Measurements from ENCODE around the gene LEFTY2.

LEFTY2 gene

DNA sequence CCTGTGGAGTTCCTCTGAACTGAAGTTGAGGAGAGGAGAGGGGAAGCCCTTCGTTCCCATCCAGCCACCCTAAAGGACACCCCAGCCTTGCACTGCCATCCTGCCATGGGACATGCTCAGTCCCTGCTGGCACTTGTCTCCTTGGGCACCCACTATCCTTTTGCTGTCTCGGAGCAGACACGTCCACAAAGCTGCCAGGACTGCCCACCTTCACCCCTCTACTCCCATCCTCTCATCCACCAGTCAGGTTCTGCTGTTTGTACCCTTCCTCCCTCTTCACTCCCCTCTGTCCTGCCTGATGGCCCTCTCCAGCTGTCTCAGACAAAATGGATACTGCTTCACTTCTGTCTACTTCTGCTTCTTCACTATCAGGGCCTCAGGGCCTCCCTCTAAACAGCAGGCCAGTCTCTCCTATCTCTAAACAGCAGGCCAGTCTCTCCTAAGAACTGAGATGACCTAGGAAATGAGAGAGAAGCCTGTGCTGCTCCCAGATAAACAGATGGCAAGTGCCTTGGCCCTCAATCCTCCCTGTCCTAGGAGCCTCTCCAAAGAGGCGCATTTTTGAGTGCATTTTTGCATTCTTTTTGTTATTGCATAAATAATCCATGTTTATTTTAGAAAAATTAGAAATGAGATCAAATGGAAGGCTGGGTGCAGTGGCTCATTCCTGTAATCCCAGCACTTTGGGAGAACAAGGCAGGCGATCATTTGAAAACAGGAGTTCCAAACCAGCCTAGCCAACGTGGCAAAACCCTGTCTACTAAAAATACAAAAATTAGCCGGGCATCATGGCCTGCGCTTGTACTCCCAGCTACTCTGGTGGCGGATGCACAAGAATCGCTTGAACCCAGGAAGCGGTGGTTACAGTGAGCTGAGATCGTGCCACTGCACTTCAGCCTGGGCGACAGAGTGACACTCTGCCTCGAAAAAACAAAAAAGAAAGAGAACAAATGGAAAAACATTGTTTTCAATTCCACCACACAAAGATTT lies 12.5 kb downstream of the LEFTY2 start:
- no peak for DNase-seq

DNA sequence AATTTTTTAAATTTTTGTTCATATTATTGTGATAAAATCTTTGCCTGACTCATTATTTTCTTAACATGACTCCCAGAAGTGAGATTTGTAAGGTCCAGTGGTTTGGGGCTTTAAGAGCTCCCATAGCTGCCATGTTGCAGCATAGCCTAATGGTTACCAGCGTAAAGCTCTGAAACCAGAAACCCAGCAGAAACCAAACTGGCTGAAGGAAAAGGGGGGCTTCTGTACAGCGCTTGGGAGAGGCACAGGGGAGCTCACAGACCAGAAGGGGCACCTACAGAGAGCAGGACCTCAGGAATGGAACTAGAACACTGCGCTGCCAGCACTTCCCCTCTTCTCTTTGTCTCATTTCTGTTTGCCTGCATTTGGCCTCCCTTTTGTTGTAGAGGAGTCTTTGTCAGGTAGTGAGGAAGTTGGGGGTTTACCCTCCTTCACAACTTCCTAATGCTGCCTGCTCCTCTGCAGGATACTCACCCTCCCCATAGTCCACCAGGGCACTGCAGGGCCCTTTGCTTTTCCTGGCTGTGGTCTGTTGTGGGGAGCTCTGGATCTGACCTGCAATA lies 14.4 kb downstream of the LEFTY2 start:
- no peak for DNase-seq

DNA sequence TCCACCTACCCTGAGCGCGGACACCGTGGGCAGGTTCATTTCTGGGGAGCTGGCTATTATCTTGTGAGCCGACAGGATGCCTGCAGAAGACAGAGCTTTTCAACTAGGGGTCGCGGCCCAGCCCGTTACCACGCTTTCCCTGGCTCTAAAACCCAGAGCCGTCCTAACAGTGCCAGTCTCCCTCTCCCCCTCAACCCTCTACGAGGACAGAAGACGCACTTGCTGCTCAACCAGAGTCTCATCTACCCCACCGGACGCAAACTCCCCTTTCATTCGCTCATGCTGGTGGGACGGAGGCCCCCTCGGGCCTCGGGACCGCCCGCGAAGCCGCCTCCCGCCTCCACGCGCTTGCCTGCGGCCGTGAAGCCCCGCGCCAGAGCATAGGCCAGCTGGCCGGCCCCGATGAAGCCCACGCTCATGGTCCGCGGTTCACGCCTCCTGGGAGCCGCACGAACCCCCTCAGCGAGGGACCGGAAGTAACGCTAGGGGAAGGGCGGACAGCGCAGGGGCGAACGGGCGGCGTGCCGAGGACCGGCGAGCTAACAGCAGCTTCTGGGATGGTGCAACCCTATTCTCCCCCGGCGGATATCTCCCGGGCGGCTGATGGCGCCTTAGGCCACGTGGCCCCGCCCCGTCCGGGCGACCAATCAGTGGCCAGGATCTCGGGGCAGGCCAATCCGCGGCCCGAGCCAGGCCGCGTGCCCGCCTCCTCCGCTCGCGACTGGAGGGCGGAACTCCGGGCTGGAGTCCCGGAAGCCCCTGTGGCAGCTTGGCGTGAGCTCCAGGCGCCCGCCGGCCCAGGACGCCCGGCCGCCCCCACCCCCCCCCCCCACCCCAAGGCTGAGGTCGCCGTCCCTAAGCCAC lies 17.1 kb downstream of the LEFTY2 start, which contains the start of gene PYCR2:
TSS of gene PYCR2 (minus strand) at position 559 of the 864 bp plus-strand sequence. CDS start at position 419, 140 bp downstream.
- DNase-seq: peak; percentile 90 to 92

DNA sequence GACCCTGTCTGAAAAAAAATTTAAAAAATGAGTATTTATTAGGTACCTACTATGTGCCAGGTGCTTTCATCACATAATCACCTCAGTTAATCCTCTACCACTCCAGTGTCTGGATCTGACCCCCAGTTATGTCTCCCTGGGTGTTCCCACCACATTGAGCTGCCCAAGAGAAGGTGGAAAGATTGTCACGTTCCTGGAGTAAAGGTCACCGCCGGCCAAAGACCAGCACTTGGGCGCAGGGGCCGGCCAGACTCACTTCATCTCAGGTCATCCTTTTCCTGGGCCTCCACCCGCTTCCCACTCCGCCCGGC lies 17.7 kb downstream of the LEFTY2 start:
- no peak for DNase-seq

DNA sequence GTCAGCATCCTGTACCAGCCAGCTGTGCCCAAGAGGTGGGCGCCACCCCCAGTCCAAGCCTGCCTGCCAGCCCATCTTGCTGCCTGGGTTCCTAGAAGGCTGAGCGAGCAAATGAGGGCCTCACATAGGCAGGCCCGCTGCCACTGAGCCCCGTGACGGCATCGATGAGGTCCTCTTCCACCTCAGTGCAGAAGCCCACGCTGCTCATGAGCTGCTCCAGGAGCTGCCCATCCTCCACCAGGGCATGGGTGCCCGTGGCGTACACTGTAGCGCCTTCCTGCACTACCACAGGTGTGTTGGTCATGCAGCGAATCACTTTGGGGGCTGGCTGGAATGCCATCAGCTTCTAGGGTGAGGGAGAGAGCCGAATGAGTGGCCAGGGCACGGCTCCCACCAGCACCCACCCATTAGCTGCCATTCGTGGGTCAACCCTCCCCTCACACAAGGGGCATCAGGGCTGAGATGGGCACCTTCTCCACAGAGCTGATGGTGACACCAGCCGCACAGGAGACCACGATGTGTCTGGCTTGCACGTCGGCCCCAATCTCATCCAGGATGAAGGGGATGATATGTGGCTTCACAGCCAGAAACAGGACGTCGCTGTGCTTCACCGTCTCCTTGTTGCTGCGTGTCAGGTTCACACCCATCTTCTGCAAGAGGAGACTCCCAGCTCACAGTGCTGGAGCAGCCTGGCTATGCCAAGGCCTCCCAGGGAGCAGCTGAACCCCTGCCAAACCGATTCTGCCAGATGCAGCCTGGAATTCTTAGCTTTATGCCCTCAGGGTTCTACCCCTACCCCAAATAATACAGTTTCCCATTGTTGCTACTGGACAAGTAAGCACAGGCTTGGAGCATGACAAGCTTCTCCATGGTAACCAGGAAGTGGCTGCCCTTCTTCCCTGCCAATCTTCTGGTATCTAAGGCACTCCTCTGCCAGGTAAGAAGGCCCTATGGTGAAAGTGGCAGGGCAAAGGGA lies 19.0 kb downstream of the LEFTY2 start:
- DNase-seq: no peak

DNA sequence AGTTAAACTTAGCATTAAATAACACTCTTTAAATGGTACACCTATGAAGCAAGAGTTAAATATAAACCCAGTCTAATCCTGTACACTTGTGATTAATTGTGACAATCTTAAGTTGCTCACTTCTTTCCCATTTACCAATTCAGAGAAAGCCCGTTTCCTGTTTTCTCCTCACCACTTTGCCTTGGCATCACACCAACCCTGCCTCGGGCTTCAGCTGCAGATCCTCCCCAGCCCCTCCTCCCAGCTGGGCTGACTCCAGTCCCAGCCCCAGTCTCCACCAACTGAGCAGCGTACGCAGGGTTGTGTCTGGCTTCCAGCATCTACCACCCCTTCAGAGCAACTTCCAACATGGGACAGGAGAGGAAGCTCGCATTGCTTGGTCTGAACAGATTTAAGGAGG lies 21.1 kb downstream of the LEFTY2 start:
- no peak for DNase-seq

DNA sequence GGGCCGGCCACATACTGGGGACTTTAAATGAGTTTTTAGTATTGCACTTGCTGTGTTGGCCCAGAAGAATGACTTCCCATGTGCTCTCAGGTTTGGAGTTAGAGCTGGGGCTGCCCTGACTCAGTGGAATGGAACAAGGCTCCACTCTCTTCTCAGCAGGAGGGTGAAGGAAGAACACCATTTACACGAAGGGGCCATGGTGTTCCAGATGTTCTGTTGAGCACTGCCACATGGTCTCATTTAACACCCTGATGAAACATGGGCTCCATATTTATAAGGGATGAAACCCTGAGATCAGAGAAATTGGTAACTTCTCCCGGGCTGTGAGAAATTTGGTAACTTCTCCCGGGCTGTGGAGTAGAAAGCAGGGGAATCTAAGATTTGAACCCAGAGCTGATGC lies 22.7 kb downstream of the LEFTY2 start:
- DNase-seq: no peak

DNA sequence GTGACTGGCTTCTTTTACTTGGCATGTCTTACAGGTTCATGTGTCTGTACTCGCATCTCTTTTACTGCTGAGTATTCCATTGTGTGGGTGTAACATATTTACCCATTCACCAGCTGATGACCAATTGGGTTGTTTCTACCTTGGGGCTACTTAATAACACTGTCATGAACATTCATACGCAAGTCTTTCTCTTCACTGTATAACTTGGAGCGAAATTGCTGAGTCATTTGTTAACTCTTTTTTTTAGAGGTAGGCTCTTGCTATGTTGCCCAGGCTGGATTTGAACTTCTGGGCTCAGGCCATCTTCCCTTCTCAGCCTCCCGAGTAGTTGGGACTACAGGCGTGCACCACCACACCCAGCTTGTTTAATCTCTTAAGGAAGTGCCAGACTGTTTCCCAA lies 23.5 kb downstream of the LEFTY2 start:
- DNase-seq: no peak

DNA sequence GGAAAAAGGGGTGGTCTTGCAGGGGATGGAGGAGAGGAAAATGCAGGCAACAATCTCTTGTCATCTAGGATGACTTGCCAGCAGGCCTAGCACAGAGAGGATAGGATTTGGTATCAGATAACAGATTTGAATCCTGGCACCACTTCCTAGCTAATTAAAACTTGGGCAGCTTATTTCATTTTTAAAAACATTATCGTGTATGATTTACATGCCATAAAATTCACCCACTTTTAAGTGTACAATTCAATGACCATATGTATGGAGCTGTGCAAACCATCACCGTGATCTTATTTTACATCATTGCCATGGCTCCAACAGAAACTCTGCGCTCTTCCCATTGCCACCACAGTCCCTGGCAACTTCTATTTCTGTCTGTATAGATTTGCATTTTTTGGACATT lies 23.9 kb downstream of the LEFTY2 start:
- no peak for DNase-seq

DNA sequence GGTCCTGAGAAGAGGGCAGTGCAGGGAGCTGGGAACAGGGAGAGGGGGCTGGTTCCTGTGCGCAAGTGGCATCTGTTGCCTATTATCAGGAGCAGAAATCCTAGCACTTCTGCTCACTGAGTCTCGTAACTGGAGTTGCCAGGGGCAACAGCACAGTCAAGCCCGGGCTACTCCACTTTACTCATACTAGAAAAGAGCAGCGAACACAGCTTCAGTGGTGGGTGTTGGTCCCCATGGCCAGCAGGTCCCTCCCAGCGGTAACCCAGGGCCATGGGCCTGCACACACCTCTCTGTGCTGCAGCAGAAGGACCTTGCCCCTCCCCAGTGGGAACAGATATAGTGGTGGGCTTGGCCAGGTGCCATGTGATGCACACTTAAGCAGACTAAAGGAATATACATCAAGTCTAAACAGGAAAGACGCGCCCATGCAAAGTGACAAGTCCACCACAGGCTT lies 25.5 kb downstream of the LEFTY2 start:
- no peak for DNase-seq

DNA sequence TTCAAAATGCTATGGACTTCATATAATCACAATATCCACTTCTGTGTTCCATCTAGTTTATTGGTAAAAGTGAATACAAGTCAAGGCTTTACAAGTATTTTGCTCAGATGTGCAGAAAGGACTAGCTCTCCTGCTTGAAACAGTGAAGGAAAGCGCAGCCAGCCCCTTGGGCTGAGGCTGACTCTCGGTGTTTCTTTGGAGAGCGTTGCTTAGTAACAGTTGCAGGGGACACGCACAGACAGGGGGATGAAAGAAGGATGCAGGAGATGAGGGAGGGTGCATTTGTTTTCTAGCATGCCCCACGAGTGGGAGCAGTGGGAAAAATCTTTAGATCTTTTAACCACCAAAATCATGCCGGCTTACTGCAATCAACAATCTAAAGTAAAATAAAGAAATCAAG lies 26.1 kb downstream of the LEFTY2 start:
- no peak for DNase-seq

DNA sequence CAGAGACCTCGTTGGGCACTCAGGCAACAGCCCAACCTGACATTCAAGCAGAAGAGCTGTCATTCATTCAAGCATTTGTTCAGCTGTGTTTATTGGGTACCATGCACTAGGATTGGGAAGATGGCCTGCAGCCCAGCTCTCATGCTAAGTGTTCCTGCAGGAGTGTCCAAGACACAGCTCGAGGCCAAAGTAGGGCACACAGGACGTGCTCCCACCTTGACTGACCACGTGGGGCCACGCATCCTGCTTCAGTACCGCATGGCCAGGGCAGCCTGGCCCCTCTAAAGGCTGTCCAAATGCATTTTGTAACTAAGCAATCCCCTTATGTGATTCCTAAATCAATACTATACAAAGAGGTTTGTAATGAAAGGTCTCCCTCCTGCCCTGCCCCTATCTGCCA lies 26.6 kb downstream of the LEFTY2 start:
- DNase-seq: no peak

DNA sequence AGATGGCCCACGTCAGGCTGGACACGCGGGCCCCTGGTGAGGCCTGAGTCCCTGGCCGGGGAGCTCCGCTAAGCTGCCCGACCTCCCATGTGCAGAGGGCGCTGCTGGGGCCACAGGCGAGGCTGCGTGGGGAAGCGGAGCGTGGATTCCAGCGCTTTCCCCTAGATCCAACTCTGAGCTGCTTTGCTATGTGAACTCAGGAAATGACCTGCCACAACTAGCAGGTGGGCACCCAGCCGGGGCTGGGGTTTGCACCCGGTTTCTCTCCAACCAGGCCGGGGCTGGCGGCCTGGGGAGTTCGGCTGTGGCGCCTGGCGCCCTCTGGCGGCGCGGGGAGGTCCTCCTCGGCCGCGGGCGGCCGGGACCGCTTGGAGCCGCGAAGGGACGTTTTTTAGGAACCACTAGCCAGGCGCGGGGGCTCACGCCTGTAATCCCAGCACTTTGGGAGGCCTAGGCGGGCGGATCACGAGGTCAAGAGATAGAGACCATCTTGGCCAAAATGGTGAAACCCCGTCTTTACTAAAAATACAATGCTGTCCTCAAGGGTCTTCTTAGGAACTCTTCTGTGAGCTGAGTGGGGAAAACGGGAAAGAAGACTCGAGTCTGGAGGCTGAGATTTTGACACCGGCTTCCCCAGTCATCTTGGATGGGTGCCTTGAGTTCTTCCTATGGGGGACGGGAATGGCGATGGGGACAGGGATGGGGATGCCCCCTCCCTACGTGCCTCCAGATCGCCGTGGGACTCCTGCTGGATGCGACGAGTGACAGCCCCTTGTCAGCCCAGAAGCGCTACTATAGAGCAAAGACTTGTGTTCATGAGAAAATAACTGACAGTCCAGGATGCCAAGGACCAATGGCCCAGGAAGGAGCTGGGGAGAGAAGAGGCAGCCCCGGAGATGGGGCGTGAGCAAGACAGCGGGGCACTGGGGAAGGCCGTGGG lies 29.6 kb downstream of the LEFTY2 start:
- peak; percentile 63 to 72 for DNase-seq

DNA sequence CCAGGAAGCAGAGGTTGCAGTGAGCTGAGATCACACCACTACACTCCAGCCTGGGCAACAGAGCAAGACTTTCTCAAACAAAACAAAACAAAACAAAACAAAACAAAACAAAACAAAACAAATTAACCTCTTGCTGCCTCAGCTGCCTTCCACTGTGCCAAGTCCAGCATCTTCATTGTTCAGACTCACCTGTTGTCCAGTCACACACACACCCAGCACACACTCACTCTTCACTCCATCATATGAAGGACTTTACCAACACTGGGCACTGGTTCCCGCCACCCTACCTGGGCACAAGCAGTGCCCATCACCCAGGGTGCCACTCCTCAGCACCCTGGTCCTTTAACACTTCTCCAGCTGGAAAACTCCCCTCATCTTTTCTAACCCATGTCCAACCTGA lies 31.5 kb downstream of the LEFTY2 start:
- no peak for DNase-seq

DNA sequence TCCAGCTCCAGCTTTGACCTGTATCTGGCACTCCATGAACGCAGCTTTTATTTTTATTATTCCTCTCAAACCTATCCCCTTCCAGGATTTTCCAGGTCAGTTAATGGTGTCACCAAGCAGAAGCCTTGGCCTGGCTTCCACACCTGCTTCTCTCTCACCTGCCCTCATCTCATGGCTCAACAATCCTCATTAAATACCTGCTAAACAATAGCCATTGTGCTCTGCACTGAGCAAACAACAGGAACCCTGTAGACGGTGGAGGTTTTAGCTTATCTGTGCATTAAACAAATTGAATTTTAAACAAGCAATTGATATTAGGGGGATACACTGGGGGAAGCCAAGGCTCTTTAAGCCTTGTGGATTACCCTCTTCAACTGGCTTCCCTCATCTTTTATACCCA lies 32.2 kb downstream of the LEFTY2 start:
- no peak for DNase-seq

DNA sequence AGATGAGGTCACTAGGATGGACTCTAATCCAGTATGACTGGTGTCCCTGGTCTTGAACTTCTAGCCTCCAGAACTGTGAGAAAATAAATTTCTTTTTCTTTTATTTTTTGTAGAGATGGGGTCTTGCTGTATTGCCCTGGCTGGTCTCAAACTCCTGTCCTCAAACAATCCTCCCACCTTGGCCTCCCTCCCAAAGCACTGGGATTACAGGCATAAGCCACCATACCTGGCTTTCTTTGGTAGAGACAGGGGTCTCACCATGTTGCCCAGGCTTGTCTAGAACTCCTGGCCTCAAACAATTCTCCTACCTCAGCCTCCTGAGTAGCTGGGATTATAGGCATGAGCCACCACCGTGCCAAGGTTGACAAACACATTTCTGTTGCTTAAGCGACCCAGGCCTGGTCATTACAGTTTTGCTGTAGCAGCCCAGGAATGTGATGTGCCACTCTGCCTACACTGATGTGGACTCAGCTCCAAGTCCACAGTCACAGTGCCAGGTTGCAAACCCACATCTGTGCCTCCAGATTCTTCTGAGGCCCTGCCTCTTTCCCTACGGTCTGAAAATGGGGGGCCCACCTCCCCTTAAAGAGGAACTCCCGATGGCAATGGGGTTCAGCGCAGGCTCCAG lies 32.9 kb downstream of the LEFTY2 start:
- DNase-seq: no peak

DNA sequence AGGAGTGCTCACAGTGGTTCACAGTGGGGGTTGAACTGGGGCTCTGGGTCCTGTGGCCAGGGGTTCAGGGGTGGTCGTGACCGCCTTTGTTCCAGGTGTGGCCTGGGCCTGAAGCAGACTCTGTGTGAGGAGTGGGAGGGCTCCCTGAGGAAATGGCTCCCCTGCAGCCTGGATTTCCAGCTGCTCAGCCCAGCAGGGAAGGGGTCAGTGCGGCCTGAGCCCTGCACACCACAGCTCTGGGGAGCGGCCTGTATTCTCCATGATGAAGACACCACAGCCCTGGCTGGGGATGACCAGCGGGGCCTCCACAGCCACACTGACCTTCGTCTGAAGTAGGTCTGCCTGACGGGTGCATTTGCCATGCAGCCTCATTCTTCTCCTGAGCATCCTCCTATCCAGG lies 33.7 kb downstream of the LEFTY2 start:
- no peak for DNase-seq

DNA sequence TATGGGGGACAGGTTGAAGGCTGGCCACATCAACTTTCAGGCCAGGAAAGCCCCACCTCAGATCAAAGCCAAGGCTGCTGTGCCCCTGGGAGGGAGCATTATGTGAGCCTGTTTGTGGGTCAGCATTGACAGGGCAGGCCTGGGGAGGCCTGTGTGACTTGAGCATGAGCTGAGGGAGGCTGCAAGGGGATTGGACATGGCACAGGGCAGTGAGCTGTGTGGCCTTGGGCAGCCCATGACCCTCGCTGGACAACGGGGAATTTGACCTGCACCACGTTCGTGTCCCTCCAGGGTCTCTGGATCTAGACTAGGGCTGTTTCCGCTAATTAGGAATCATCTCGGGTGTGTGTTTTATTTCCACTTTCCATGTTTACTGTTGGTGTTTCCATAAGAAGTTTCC lies 34.6 kb downstream of the LEFTY2 start:
- no peak for DNase-seq

DNA sequence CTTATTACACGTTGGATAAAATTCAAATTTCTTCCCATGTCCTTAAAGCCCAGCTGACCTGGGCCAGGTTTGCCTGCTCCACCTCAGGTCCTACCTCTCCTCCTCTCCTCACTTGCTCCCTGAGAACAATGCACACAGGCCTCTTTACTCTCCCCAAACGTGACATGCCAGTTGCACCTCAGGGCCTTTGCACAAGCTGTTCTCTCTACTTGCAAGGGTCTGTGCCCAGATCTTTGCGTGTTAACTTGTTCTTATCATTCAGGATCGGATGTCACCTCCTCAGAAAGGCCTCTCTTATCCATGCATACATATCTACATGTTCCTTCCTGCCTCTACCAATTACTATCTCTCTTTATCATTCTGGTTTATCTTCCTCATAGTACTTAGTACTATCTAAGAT lies 37.4 kb downstream of the LEFTY2 start:
- DNase-seq: no peak
